ENCODE data around the gene NUB1.

Gene NUB1

DNA sequence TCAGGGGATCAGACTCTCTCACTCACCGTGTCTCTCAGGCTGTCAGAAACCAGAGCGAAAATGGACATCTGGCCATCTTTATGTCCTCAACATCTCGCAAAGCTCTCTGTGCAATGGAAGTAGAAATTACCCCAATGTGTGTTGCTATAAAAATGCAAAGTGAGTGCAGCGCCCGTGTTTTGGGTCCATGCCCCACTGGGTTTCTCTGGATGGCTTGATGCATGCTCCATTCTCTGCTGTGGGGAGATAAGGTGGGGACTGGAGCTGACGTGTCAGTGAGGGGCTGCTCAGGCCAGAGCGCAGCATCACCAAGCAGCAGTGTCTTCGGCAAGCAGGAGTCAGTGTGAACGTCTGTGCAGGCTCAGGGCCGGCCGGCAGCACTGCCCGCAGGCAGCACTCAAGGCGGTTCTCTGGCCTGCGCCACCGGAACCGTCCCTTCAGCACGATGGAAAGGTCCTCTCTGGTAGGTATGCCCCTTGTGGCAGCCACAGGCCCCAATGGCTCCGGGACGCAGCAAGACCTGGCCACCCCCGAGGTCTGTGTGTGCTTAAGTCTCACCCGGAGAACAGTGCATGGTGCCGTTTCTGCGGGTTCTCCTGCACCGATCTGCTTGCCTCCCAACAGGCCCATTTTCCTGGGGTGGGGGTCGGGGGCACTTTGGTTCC is 38.1 kb downstream of the NUB1 start:
- no peak for DNase-seq

DNA sequence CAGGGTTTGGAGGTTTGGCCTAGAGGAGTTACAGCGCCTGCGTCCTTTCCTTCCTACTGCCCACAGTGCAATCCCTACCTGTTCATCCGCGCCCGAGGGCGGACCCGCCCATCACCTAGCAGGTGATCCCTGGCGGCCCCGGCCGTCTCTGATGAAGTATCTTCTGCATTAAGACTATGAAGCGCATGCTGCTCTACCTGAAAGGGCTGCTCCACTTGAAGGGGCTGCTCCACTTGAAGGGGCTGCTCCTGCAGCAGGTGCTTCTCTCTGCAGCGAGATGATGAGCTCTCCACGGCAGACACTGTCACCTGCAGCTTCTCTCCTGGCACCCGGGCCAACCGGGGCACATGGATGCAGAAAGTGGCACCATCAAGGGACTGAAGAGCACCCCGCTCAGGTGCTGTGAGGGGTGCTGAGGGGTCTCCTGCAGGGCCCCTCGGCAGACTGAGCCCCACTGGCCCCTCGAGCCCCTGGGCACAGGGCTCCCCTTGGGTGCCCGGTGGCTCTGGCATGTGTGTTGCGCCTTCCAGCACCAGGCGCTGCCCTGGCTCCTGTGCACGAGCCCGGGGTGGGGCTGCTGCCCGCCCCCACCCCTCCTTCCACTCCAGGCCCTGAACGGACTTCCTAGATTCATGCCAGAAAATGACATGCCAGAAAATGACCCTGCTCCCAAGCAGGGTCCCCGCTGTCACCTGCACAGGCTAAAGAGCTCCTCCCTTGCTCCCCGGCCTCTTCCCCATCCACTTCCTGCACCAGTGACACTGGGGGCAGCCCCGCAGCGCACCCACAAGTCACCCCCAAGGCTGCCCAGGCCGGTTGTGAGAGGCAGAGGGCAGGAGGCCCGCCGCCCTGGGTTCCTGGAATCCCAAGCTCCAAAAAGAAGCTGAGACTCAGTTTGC is 38.8 kb downstream of the NUB1 start:
- no peak for DNase-seq

DNA sequence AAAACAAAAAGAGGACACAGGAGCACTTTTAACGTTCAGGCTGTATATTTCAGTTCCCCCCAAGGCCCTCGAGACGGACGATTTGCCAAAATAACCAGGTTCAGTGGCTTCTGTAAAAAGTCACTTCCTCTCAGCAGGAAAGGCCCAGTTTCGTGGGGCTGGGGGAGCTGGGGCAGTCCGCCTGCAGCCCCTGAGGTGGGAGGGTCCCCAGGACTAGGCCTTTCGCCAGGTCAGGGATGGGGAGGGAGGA is 39.4 kb downstream of the NUB1 start:
- no peak for DNase-seq

DNA sequence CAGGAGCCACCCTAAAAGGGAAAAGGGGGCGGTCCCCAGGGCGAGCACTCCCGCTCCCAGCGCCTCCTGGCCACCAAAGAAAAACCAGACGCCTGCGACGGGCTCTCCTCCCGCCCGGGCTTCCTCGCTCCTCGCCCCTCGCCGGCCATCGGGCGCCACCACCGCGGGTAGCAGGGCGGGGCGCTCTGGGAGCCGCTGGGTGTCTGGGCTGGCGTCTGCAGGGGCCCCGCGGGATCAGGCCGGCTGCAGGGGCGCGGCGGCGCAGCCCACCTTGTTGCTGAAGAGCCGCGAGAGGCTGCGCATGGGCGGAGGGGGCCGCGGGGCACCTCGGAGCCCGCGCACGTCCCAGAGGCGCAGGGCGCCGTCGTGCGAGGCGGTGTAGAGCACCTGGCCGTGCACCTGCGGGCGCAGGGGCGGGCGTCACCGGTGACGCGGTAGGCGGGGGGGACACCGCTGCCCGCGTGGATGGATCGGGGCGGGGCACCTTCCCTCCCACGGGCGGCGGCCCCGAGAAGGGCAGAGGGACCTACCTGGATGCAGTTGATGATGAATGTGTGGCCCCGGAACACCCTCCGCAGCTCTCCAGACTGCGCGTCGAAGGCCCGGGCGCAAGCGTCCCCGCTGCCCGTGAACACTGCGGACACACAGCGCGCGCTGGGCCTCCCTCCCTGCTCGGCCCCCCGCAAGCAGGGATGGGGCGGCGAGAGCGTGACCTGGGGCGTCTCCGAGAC is 39.9 kb downstream of the NUB1 start:
- DNase-seq: no peak

DNA sequence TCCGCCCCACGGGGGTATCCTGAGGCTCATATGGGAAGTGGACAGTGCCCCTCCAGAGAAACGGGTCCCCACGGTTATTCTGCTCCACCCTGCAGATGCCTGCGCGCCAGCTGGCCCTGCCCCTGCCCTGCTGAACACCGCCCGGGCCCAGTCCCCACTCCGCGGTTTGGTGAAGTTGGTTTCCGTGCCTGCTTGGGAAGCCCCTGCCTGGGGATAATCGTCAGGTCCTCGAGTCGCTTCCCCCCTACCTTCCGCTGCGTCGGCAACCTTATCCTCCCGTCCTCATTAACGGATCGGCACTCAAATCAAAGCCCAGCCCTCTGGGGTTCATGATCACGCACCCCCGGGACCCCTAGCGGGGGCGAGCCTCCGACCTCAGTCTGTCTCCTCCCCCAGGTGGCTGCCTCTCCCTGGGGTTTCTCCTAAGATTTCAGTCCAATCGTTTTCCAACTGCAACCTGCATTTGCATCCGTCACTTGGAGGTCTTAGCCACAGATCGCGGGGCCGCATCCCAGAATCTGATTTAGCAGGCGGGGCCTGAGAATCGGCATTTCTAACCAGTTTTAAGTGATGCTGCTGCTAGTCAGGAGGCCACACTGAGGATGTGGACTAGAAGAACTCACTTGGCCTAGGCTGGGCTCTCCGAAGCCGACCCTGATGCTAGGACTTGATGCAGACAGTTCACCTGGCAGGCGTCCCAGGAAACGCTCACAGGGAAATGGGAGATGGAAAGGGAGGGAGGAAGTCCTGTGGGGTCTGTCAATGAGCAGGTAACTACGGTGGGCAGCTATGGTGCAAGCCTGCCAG is 40.7 kb downstream of the NUB1 start:
- DNase-seq: no peak

DNA sequence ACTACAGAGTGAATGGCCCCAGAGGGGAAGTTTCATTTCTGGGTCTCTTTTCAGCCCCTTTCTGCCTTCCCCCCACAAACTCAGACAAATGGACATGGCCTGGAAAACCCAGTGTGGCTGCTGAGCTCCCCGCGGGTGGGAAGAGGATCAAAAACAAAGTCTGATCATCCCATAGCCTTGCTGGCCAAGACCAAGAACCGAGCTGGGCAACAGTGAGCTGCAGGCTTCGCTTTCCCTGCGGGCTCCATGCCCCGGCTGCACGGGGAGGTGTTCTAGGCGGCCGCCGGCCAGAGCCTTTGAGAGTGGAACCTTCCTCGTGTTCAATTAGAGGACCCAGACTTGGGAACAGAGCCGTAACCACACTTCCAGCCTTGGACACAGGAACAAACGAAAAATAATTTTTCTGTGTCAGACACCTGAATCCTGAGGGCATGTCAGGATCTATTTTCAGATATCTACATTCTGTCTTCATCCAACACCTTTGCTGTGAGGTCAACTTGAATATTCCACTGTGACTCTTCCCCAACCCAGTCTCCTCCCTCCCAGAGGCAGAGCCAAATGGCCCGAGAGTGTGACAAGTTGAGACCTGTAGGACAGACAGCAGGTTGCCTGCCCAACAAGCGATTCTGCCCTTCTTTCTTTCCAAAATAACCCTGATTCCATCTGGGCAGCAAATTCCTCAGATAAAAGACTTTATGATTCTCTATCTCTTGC is 42.2 kb downstream of the NUB1 start:
- no peak for DNase-seq

DNA sequence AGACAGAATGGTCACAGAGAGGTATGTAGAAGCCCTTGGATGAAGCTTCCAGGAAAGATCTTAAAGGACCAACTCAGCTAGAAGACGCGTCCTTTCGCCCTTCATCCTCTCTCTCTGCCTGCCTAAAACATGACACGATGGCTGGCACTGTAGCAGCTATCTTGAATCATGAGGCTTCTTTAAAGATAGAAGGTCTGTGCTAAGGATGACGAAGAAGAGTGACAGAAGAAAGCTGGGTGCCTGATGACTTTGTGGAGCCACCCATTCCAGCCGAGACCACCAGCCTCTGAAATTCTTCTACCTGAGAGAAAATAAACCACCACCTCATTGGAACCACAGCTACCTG is 42.7 kb downstream of the NUB1 start:
- DNase-seq: no peak

DNA sequence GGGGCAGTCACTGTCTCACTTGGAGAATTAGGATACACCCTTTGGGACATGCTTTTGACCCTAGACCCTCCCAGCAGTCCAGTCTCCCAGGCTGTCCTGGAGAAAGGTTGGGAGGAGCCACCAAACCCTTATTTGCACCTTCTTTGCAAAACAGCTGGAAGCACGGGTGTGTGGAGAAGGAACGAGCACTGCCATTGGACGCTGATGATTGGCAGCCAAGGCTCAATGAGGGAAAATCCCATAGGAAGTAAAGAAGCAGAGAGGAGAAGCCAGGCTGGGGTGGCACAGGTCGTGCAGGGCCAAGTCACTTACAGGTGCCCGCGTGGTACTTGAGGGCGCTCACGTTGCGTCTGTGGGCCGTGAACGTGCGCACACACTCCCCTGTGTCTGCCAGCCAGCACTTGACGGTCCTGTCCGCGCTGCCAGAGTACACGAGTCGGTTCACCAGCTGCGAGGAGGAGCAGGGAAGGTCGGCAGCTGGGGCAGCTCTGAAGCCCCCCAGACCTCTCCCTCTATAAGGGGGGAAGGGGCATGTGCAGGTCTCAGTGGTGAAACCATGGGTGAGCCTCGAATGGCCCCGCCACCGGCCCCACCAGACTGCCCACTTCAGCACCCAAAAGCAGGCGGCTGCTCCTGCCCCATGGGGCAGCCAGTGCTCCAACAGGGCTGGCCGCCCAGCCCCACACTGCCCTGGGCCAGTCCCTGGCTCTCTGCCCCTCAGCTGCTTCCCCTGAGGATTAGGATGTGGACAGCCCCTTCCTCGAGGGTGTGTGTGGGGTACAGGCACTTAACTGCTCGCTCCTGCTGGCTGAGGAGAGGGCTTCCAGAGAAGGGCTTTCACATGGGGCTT is 43.4 kb downstream of the NUB1 start:
- DNase-seq: no peak

DNA sequence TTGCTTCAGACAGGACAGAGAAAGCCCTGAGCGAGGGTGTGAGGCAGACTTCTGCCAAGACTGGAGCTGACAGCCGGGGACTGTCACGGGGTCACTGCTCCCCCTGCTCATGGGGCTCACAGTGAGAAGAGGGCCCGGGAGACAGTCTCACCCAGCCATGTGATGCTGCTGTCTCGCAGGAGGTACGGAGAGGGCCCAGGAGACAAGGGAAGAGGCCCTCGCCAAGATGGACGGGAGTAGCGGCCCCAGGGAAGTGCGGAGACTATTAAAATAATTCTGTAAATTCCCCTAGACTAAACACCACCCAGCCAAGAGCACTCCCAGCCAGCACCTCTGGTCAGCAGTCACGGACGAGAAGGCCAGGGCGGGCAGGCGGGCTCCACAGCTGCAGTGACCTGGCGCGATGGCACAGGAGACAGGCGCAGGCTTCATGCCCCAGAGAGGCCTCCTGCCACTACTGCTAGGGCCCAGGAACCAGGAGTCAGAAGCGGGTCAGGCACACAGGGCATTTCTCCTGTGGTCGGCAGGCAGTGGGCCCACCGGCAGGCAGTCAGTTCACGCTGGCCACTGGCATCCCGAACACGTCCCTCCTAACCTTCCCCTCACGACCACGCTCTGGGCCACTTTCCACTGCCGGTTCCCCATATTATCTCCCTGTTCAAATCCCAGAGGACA is 44.2 kb downstream of the NUB1 start:
- no peak for DNase-seq

DNA sequence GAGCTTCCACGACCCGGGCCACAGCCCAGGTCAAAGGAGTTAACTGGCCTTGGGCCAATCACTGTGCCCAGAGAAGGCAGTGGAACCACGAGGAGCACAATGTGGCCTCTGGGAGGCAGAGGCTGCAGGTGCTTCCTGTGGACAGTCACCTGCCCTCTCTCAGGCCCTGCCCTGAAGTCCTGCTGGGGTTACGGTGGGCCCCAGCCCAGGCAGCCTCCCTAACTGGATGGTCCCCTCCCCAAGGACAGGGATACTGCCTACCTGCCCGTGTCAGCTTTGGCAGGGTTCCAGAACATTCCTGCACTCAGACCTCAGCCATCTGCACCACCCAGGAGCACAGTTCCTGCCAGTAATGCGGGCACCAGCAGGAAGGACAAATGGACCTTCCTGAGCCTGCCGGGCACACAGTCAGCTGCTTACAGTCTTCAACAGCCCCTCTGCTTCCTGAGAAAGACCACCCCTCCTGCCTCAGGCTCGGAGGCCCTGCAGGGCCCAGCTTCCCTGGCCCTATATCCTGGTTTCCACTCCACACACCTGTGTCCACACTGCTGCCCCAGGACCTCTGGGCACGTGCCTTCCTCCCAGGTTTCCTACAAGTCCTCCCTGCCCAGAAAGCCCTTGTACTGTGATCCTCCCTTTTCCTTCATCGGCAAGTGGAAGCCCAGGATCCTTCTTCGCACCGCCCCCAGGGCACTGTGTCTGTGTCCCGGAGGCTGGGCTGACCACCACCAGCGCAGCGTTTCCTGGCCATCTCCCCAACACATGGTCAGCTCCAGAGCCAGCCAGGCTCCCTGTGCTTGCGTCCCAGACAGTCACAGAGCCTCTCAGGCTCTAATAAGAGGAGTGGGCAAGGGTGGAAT is 44.9 kb downstream of the NUB1 start:
- DNase-seq: no peak

DNA sequence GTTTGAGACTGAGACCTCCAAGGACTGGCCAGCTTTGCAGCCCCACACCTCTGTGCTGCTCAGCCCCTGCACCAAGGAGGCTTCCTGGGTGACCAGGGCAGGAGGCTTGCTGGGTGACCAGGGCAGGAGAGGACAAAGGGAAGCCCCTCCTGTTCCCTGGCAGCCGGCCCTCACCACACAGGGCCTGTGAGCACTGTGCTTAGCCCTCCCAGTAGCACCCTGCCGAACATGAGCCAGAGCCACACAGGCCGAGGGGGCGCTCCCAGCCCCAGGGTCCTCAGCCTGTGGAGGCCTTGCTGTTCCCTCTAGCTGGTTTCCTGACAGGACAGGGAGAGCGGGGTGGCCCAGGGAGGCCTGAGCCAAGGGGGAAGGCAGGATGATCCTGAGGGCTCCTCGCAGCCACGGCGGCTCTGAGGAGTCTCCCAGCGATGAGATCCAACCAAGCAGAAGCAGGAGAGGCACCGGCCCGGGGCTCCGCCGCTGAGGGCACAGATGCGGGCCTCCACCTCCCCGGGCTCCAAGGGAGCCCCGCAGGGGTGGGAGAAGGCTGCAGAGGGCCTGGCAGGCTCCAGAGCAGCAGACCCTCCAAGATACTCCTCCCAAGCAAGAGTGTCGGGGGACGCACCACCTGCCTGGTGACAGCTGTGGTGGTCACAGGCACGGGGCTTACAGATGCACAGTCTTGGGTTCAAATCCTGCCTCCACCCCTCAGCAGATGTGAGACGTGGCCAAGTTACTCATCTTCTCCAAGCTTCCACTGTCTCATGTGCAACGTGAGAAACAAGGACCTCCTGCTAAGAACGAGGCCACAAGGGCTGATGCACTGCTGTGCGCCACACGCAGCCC is 45.8 kb downstream of the NUB1 start:
- no peak for DNase-seq

DNA sequence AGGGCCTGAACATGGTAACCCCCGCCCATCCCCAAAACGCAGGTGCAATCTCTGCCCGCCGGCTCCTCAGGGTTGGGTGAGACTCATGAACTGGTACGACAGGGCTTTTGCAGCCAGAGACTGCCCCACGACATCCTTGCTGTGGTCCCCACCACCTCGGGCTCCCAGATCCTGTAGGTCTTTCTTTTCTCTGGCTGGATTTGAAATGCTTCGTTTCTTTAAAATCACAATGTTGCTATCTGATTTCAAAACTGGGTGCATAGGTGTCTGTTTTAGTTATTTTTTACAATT is 46.3 kb downstream of the NUB1 start:
- no peak for DNase-seq

DNA sequence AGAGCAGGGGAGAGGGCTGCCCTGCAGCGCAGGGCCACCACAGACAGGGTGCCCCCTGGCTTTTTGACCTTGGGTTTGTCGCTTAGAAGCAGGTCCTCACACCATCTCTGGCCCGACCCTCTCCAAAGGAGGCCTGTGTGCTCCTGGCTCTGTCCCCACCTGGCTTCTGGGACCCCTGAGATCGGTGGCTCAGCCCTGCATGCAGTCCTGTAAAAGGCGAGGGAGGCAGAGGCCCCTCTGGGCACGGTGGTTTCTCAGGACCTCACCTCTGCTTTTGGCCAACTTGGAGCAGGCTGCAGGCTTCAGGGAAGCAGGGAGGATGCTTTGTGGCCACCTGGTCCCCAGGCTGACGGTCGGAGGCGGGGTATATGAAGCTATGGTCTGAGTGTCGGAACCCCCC is 46.8 kb downstream of the NUB1 start:
- DNase-seq: no peak

DNA sequence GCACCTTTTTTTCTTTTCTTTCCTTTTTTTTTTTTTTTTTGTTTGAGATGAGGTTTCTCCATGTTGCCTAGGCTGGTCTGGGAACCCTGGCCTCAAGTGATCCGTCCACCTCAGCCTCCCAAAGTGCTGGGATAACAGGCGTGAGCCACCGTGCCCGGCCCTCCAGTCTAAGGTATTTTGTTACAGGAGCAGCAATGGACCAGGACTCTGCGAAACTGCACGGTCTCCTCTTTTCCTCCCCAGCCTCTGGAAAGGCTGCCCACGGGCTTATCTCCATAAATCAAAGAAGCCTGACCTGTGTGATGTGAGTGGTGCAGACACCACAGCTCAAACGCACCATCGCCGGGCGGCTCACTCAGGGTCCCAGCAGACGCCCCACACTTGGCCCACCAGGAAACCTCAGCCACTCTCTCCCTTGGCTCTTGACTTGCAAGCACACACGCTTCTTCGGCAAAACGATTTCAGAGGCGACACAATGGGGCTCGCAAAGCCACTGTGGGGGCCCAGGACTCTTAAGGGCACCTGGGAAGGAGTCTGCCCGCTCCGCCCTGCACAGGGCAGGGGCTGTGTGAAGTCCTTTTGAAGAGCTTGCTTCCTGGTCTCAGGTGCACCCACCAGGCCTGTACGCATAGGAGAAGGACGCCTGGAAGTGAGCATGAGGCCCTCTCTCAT is 47.6 kb downstream of the NUB1 start:
- no peak for DNase-seq

DNA sequence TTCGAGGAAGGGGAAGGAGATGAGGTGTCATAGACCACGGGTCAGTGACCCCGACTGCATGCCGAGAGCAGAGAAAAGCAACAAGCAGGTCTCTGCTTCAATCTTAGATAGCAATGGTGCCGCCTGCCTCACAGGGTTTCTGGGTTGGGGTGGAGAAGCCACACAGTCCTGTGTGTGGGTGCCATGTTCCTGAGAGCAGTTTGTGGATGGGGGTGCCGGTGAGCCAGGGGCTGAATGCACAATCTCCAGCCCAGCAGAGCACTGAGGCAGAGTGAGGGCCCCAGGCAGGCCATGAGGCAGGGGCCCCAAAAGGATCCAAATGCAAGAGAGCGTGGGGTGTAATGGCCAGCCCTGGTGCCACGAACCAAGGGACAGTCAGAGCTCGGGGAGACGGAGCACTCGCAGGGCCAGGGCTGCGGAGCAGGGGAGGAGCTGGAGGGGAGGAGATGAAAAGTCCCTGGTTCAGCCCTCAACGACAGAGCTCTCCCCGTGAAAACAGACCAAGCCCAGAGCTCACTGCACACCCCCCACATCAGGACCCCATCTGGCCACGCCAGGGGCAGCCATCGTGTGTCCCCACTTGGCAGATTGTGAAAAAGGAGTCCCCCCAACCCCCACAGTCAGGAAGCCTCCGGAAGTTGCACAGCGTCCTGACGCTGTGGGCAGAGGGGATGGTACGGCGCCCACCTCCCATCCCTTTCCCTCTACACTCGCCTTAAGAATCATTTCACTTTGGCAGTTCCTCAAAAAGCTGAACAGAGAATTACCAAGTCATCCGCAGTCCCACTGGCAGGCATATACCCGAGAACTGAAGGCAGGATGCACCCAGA is 48.4 kb downstream of the NUB1 start:
- no peak for DNase-seq

DNA sequence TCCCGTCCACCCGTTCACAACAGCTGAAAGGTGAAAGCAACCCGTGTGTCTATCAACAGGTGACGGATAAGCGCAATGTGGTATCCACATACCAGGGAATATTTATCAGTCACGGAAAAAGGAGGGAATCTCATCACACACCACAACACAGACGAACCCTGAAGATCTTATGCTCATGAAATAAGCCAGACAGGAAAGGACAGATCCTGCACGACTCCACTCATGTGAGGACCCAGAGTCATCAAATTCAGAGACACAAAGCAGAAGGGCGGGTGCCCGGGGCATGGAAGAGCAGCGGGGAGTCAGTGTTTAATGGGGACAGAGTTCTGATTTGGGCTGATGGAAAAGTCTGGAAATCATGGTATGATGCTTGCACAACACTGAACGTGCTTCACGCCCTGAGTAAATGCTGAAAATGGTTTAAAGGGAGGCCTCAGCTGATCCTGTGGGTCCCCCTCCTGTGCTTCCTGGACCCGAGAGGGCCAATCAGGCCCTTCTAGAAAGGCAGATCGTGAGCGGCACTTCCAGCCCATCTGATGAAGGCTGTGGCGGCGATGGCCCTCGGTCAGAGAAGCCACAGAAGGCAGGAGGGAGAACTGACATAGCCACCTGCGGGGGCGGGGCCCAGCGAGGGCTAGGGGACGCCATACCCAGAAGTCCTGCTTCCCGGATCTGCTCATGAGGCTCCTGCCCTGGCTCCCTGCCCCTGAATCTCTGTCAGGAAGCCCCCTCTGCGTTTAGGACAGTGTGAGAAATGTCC is 49.2 kb downstream of the NUB1 start:
- DNase-seq: no peak

DNA sequence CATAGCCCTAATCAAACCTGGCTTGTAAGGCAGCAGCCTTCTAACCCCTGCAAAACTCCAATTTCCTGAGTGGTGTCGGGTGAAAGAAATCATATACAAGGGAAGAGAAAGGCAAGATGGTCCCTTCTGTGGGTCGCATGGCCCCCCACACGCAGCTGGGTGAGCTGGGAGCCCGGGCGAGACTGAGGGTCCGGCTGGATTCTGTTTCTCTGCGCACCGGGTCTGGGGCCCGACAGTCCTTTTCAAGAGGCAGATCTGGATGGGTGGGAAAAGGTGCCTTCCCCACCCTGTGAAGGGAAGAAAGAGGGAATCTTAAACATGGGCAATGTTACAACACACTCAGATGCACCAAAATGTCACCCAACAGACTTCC is 49.7 kb downstream of the NUB1 start:
- DNase-seq: no peak
